Fibroblast of lung (primary cell): ENCODE measurements around the gene C9orf50.

Source experiments
- EZH2 ChIP-seq: IDR thresholded peaks from 2 replicates; pipeline ENCODE4 v1.5.1; 2012; ENCODE audit warnings: low read length, control low read depth, mild to moderate bottlenecking; ENCODE audit errors: missing control alignments
- TF ChIP-seq, protein P1 (sequence below), 2 donors: IDR thresholded peaks in 1 of 2; conservative IDR thresholded peaks in 1 of 2; 1 replicate in 1 of 2; 2 replicates in 1 of 2; pipeline ENCODE4 v1.5.1; 2011 to 2012; ENCODE audit warnings: low read length in 2 of 2, control low read depth in 1 of 2, inconsistent platforms in 1 of 2, low read depth in 1 of 2, mild to moderate bottlenecking in 1 of 2

GRCh38 chr9:129631674-129632129 is 10.8 kb upstream of the C9orf50 start:
- TF ChIP-seq, protein P1, sequence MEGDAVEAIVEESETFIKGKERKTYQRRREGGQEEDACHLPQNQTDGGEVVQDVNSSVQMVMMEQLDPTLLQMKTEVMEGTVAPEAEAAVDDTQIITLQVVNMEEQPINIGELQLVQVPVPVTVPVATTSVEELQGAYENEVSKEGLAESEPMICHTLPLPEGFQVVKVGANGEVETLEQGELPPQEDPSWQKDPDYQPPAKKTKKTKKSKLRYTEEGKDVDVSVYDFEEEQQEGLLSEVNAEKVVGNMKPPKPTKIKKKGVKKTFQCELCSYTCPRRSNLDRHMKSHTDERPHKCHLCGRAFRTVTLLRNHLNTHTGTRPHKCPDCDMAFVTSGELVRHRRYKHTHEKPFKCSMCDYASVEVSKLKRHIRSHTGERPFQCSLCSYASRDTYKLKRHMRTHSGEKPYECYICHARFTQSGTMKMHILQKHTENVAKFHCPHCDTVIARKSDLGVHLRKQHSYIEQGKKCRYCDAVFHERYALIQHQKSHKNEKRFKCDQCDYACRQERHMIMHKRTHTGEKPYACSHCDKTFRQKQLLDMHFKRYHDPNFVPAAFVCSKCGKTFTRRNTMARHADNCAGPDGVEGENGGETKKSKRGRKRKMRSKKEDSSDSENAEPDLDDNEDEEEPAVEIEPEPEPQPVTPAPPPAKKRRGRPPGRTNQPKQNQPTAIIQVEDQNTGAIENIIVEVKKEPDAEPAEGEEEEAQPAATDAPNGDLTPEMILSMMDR (conservative IDR thresholded peaks at IDR 0.05 in 1 of 2, IDR thresholded peaks at IDR 0.05 in 1 of 2; ENCODE audit: low read depth in 1 of 2, low read length in 2 of 2), result no peak
- TF ChIP-seq EZH2, result no peak
